Stimulated activated CD4-positive, alpha-beta T cell treated with anti-CD3 and anti-CD28 coated beads, TNF-alpha, amount 100 ng/mL, for 24 hours (primary cell): ENCODE results near the gene PDE3B.
"Not testable (repeated sequence)": the region's sequence is repeated elsewhere in the genome, so short reads cannot be mapped to it uniquely, and the experiment has no call there.

Experiments
- DNase-seq, 3 experiments: peaks; one replicate each; pipeline ENCODE4 v3.0.0-alpha.2; 2020; ENCODE audit warnings: low read depth in 3 of 3

PDE3B gene

GRCh38 chr11:14641801-14642200 lies 1.8 kb upstream of the PDE3B start:
- no peak for DNase-seq

- DNase-seq = no peak
Measured at GRCh38 chr11:14642453-14642852, 1.2 kb upstream of the PDE3B start.

- DNase-seq = no peak
Measured at GRCh38 chr11:14642873-14643696, 519 bp upstream of the PDE3B start.

- DNase-seq = peak in 2 of 3 experiments; percentile 21 to 30
Measured at GRCh38 chr11:14644226-14645014, 816 bp downstream of the PDE3B start.

- peak in 1 of 3 experiments; percentile 28 for DNase-seq
Measured at GRCh38 chr11:14645015-14645912, 1.7 kb downstream of the PDE3B start.

GRCh38 chr11:14645985-14646900 lies 2.6 kb downstream of the PDE3B start:
- no peak for DNase-seq

- no peak for DNase-seq
Measured at GRCh38 chr11:14650064-14650463, 6.5 kb downstream of the PDE3B start.

- no peak for DNase-seq
Measured at GRCh38 chr11:14653090-14653489, 9.5 kb downstream of the PDE3B start.

GRCh38 chr11:14655435-14655834 lies 11.8 kb downstream of the PDE3B start:
- no peak for DNase-seq

- no peak for DNase-seq
Measured at GRCh38 chr11:14656536-14657457, 13.2 kb downstream of the PDE3B start.

- DNase-seq = no peak
Measured at GRCh38 chr11:14657841-14658240, 14.2 kb downstream of the PDE3B start.

- DNase-seq = not testable (repeated sequence)
Measured at GRCh38 chr11:14664926-14665325, 21.3 kb downstream of the PDE3B start.

GRCh38 chr11:14667329-14667728 lies 23.7 kb downstream of the PDE3B start:
- not testable (repeated sequence) for DNase-seq

- no peak for DNase-seq
Measured at GRCh38 chr11:14668731-14669301, 25.2 kb downstream of the PDE3B start.

- DNase-seq = no peak
Measured at GRCh38 chr11:14669499-14669898, 25.9 kb downstream of the PDE3B start.

GRCh38 chr11:14669958-14670357 lies 26.4 kb downstream of the PDE3B start:
- no peak for DNase-seq

GRCh38 chr11:14672635-14673034 lies 29.0 kb downstream of the PDE3B start:
- no peak for DNase-seq

- no peak for DNase-seq
Measured at GRCh38 chr11:14673421-14673820, 29.8 kb downstream of the PDE3B start.

- no peak for DNase-seq
Measured at GRCh38 chr11:14673824-14674405, 30.3 kb downstream of the PDE3B start.
